PC-9 (cell line): ENCODE results near the gene TP53TG5.

Source experiments
- EZH2 ChIP-seq: fragments of 200-600 bp; sonication (generic); IDR thresholded peaks from 2 replicates; pipeline ENCODE4 v1.8.0; 2017; ENCODE audit warnings: antibody characterized with exemption, low read depth
- TF ChIP-seq, protein P1 (sequence below): fragments of 200-600 bp; sonication (generic); conservative IDR thresholded peaks from 2 replicates; pipeline ENCODE4 v1.6.1; 2017; ENCODE audit warnings: mixed run types, antibody characterized with exemption, mild to moderate bottlenecking, moderate library complexity

DNA sequence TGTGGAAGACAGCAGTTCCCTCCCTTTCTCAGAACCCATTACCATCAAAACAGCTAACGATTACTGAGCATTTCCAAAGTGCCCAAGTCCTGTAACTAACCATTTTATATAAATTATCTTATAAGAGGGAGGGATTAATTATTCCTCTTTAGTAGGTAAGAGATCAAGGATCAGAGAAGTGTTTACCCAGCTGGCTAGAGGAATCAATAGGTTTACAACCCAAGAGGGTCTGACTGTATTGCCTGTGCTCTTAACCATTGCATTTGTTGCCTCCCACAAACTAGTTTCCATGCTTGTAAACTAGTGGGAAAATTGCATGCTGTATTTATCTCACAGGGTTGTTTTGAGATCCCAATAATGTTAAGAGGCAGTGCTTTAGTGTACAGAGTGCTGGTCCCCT, 26.3 kb upstream of the TP53TG5 start:
- TF ChIP-seq, protein P1, sequence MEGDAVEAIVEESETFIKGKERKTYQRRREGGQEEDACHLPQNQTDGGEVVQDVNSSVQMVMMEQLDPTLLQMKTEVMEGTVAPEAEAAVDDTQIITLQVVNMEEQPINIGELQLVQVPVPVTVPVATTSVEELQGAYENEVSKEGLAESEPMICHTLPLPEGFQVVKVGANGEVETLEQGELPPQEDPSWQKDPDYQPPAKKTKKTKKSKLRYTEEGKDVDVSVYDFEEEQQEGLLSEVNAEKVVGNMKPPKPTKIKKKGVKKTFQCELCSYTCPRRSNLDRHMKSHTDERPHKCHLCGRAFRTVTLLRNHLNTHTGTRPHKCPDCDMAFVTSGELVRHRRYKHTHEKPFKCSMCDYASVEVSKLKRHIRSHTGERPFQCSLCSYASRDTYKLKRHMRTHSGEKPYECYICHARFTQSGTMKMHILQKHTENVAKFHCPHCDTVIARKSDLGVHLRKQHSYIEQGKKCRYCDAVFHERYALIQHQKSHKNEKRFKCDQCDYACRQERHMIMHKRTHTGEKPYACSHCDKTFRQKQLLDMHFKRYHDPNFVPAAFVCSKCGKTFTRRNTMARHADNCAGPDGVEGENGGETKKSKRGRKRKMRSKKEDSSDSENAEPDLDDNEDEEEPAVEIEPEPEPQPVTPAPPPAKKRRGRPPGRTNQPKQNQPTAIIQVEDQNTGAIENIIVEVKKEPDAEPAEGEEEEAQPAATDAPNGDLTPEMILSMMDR = no peak
- TF ChIP-seq EZH2 = no peak
